ENCODE data around the gene BAD.
"Not testable (repeated sequence)": the region's sequence is repeated elsewhere in the genome, so short reads cannot be mapped to it uniquely, and the experiment has no call there.

The BAD gene

DNA sequence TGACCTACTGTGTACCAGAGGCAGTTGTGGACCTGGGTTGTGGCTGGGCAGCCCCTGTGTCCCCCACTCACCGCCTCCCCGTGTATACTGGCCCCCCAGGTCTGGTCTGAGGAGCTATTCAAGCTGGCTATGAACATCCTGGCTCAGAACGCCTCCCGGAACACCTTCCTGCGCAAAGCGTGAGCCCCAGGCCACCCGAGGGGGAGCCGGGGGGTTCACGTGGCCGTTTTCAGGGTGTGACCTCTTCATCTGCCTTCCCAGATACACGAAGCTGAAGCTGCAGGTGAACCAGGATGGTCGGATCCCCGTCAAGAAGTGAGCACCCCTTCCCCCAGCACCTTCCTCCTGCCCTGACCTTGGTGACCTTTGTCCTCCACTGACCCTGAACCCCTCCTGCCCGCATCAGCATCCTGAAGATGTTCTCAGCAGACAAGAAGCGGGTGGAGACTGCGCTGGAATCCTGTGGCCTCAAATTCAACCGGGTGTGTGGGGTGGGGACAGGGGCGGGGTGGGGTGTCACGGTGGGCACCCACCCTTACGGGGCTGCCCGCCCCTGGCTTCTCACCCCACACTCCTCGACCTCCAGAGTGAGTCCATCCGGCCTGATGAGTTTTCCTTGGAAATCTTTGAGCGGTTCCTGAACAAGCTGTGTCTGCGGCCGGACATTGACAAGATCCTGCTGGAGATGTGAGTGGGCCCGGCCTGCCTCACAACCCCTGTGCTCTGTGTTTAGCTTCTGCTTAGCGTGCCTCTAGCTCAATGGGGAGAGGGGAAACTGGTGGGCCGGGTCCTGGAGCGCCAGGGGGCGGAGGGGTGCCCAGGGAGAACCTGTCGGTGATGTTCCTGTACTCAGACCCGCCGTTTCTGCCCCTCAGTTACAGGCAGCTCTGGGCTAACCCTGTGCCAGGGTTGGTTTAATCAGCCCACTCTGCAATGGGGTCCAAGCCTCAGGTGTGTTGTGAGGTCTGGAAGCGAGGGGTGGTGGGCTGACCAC, 29.0 kb downstream of the BAD start:
- no peak for DNase-seq

GRCh38 chr11:64254326-64254725, 30.1 kb downstream of the BAD start:
- no peak for DNase-seq

GRCh38 chr11:64253481-64253880, 31.0 kb downstream of the BAD start:
- DNase-seq, result no peak

- DNase-seq, result no peak
These were observed 31.4 kb downstream of the BAD start for GRCh38 chr11:64253043-64253442.

GRCh38 chr11:64252003-64252872, 32.2 kb downstream of the BAD start:
- DNase-seq, result peak; percentile 21

DNA sequence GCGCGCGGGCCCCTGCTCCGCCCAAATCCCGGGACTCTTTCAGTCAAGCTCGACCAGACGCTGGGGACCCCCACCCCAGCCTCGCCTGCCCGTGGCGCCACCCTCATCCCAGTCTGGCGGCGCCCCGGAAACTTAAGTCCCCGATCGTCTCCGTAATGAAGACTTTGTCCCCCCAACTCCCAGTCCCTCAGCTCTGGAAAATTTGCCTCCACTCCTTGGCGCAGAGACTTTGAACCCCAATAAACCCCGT, 32.8 kb downstream of the BAD start:
- no peak for DNase-seq

GRCh38 chr11:64251016-64251752, 33.3 kb downstream of the BAD start, which contains the start of gene PLCB3:
Gene PLCB3 (plus strand): TSS chr11:64251530. CDS start chr11:64251650, 120 bp downstream.
- DNase-seq, result peak; percentile 75

DNA sequence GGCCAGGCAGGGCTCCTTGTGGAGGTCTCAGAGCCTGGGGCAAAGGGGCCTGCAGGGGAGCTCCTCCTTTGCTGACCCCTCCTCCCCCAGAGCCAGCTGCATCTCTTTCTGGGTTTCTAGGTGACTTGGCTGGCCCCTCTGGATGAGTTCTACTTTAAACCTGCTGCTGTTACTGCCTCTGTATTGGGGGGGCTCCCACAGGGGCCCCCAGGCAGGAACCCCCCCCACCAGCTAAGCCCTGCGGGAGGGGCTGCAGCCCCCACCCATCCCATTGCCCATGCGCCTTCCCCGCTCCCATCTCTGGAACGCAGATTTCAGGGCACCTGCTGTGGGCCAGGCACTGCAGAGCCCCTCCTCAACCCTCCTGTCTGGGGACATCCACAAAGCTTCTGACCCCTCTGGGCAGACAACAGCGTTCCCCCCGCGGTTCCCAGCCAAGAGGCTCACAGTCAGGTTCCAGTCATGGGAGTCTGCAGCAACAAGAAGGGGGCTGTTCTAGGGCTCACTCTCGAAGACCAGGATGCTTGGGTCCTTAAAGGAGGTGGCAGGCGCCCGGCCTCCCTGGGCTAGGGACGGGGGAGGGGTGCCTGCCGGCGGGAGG, 34.0 kb downstream of the BAD start:
- no peak for DNase-seq

- peak; percentile 20 for DNase-seq
These were observed 34.7 kb downstream of the BAD start for GRCh38 chr11:64249563-64250414.

- no peak for DNase-seq
These were observed 35.4 kb downstream of the BAD start for GRCh38 chr11:64249038-64249437.

- no peak for DNase-seq
These were observed 35.9 kb downstream of the BAD start for GRCh38 chr11:64248578-64248977.

DNA sequence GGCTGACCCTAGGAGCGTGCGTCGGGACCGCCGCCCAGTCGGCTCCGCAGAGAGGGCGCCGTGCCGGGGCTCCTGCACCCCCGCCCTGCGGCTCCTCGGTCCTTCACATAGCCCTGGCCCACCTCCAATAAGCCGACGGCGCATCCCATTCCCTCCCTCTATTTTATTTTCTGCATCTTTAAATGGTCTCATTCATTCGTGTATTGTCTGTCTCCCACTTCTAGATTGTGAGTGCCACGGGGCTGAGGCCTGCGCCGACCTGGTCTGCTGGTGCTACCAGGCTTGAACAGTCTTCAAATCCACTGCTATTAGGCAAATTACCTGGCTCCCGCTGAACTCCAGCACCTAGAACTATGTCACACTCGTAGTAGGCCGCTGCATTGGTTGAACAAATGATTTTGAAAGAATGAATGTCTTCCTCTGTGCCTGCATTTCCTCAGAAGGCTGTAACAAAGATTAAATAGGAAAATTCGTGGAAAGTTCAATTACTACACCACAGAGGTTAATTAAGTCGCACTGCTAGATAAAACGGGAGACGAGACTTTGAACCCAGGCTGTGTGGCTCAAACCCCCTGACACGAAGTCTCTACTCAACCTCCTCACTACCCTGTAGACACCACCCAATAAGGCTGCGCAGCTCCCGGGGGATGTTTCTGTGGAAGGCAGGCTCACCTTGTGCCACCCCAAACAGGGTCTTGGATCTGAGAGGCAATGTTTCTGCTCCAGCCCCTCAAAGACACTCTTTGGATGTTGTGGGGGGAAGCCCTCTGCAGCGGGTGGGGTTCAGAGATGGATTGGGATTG, 36.5 kb downstream of the BAD start:
- DNase-seq, result no peak

DNA sequence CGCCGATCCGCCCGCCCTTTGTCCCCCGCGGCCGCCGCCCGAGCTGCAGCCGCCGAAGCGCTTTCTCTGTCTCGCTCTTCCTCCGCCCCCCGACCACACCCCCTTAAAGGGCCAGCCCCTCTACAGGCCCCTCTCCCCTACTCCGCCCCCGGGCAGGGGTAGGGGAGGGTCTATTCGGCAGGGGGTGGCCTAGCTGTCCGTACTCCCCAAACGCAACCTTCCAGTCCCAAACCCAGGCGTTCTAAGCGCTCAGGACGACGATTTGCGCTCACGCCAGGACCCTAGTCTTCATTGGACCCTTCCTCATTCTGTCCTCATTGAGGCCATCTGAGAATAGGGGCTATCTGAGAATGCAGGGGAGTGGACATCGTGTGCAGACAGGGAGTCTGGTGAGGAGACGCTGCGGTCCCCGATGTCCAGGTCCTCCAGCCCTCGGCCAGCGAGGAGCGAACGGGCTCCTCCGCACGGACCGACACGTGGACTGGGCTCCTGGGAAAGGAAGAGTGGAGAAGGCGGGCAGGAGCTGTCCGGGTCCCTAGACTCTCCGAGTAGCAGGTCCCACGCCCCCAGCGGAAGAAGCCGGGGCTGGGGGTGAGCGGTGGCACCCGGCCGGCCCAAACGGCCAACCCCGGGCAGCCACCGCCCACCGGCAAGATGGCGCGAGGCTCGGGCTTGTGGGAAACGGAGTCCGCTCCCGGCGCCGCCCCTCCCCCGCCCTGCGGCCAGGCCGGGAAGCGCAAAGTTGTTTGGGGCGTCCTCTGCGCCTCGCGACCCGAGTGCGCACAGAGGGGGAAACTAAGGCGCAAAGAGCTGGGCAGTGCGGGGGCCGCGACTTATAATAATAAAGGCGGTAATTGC, 37.4 kb downstream of the BAD start, which contains the start of gene PPP1R14B:
Gene PPP1R14B (minus strand): TSS at position 73 of the 858 bp plus-strand sequence. CDS start 270 bp downstream, outside the sequence.
- DNase-seq, result peak; percentile 91

- DNase-seq, result not testable (repeated sequence)
These were observed 37.9 kb downstream of the BAD start for GRCh38 chr11:64246621-64246870.

DNA sequence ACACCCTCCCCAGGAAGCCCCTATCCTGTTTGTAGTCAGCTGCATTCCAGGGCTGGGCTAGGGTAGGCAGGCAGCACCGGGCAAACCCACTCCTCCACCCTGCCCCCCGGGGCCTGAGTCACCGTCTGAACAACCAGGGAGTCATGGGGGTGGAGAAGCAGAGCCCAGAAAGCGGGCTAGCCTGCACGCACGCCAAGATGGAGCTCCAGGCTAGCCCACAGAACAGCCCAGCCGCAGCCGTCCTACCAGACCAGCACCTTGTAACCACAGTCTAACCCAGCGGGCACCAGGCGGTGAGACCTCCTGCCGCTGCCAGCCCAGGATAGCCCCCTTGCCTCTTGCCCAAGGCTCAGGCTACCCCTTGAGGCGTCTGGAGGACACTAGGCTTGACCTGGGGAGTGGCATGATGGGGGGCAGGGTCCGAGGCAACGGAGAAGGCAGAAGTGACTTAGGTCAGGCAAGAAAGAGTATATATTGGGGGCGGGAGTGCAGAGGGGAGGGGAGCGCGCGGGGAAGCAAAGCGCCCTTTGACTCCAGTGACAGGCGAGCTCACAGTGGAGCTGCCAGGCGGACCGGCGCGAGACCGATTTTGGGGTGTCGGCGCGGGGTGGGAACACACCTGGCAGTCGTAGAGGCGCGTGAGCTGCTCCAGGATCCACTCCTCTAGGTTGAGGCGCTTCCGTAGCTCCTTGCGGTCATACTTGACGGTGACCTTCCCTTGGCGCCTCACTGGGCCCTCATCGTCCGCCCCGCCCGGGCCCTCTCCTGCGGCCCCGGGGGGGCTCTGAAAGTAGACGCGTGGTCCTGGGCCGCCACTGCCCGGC, 38.5 kb downstream of the BAD start:
- peak; percentile 78 for DNase-seq

DNA sequence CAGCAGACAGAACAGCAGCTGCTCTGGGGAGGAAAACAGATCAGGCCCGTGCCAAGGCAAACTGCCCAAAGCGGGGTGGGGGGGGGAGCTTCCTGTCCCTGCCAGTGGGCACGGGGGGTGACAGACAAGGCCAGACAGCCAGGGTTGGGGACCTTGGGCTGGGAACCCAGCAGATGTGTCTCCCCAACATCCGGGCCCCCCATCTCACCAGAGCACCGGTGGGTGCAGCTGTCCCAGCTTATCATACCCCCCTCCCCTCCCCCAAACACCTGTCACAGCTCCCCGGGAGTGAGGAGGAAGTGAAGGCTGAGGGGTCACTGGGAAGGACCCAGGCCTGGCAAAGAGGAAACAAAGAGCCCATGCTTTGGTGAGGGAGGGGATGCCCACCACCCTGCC, 39.1 kb downstream of the BAD start:
- DNase-seq, result peak; percentile 39

- no peak for DNase-seq
These were observed 39.5 kb downstream of the BAD start for GRCh38 chr11:64244966-64245365.

DNA sequence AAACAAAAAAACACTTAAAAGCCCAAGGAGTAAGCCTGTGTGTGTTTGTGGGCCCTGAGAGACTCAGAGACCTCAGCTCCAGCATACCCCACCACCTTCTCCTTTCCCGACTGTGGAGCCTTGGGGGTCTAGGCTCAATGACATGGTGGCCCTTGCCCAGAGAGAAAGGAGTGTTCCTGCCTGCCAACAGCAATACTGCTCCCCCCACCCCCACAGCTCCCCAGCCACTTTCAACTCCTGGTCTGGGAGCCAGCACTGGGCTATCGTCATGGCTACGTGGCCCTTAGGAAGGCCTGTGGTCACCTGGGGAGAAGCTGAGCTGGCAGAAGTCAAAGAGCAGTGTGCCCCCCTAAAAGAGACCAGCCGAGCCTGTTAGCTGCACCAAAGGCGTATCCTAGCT, 40.4 kb downstream of the BAD start:
- DNase-seq, result no peak

GRCh38 chr11:64243236-64243854, 41.1 kb downstream of the BAD start:
- no peak for DNase-seq
